HG03571 (cell line): ENCODE data around the gene LIPE.

ENCODE experiments used
- ATAC-seq: cut with Tn5 transposase; IDR thresholded peaks from one replicate; pipeline ENCODE4 v1.9.1; 2021; ENCODE audit not compliant: unreplicated experiment

Gene LIPE

GRCh38 chr19:42386974-42387707 is 40.0 kb downstream of the LIPE start:
- ATAC-seq, result no peak

GRCh38 chr19:42380155-42380554 is 47.0 kb downstream of the LIPE start:
- no peak for ATAC-seq

- no peak for ATAC-seq
These were observed 48.7 kb downstream of the LIPE start for GRCh38 chr19:42378225-42379215.

GRCh38 chr19:42376177-42376555 is 51.0 kb downstream of the LIPE start:
- ATAC-seq, result no peak

- ATAC-seq, result no peak
These were observed 51.6 kb downstream of the LIPE start for GRCh38 chr19:42375415-42376176.

- ATAC-seq, result no peak
These were observed 52.3 kb downstream of the LIPE start for GRCh38 chr19:42374826-42375376.

GRCh38 chr19:42370626-42371175 is 56.5 kb downstream of the LIPE start:
- ATAC-seq, result no peak

- ATAC-seq, result no peak
These were observed 57.1 kb downstream of the LIPE start for GRCh38 chr19:42370068-42370520.

GRCh38 chr19:42369433-42370067 is 57.6 kb downstream of the LIPE start:
- no peak for ATAC-seq

- no peak for ATAC-seq
These were observed 58.4 kb downstream of the LIPE start for GRCh38 chr19:42368765-42369164.

GRCh38 chr19:42368360-42368759 is 58.8 kb downstream of the LIPE start:
- ATAC-seq, result no peak

GRCh38 chr19:42367929-42368328 is 59.3 kb downstream of the LIPE start:
- ATAC-seq, result no peak

GRCh38 chr19:42366673-42367072 is 60.5 kb downstream of the LIPE start:
- ATAC-seq, result no peak

- ATAC-seq, result no peak
These were observed 63.4 kb downstream of the LIPE start for GRCh38 chr19:42363614-42364346.

GRCh38 chr19:42362891-42363440 is 64.2 kb downstream of the LIPE start:
- ATAC-seq, result no peak

- no peak for ATAC-seq
These were observed 64.8 kb downstream of the LIPE start for GRCh38 chr19:42362342-42362741.

- ATAC-seq, result no peak
These were observed 65.7 kb downstream of the LIPE start for GRCh38 chr19:42361545-42361910.

GRCh38 chr19:42360787-42361544 is 66.2 kb downstream of the LIPE start:
- ATAC-seq, result no peak
